Osteocyte (in vitro differentiated cells): Measurements from ENCODE around the gene LRRC59. TPM values are rescaled to one million over a fixed set of nuclear protein-coding genes. Genes with fewer than 3 reads are reported as not detected.

ENCODE experiments used
- DNase-seq: peaks from one replicate; pipeline ENCODE4 v3.0.0; 2021; ENCODE audit warnings: mixed read lengths; ENCODE audit not compliant: unreplicated experiment; ENCODE audit errors: extremely low spot score
- H3K27ac Mint-ChIP-seq: one replicate; pipeline ENCODE4 v1.8.0; 2021; ENCODE audit warnings: mild to moderate bottlenecking, mixed read lengths; ENCODE audit not compliant: unreplicated experiment
- H3K27me3 Mint-ChIP-seq: one replicate; pipeline ENCODE4 v1.8.0; 2021; ENCODE audit warnings: mixed read lengths; ENCODE audit not compliant: unreplicated experiment
- H3K36me3 Mint-ChIP-seq: one replicate; pipeline ENCODE4 v1.8.0; 2021; ENCODE audit warnings: mixed read lengths; ENCODE audit not compliant: unreplicated experiment
- H3K4me1 Mint-ChIP-seq: one replicate; pipeline ENCODE4 v1.8.0; 2021; ENCODE audit warnings: mixed read lengths; ENCODE audit not compliant: unreplicated experiment
- H3K4me3 Mint-ChIP-seq: one replicate; pipeline ENCODE4 v1.8.0; 2021; ENCODE audit warnings: mild to moderate bottlenecking, moderate library complexity, mixed read lengths; ENCODE audit not compliant: unreplicated experiment
- H3K9me3 Mint-ChIP-seq: one replicate; pipeline ENCODE4 v1.8.0; 2021; ENCODE audit warnings: mixed read lengths; ENCODE audit not compliant: unreplicated experiment
- total RNA-seq: library from RNA; stranded (reverse); gene quantifications from 2 replicates; pipeline ENCODE4 v1.2.1, GENCODE V29; 2021
- TF ChIP-seq, protein P1 (sequence below): fragments of 200-600 bp; sonication (generic); IDR thresholded peaks from 2 replicates; pipeline ENCODE4 v1.5.0; 2021; ENCODE audit warnings: antibody characterized with exemption, mild to moderate bottlenecking, moderate library complexity

The LRRC59 gene
- total RNA-seq, 1 donor from 2014 or later: 87.2 TPM

DNA sequence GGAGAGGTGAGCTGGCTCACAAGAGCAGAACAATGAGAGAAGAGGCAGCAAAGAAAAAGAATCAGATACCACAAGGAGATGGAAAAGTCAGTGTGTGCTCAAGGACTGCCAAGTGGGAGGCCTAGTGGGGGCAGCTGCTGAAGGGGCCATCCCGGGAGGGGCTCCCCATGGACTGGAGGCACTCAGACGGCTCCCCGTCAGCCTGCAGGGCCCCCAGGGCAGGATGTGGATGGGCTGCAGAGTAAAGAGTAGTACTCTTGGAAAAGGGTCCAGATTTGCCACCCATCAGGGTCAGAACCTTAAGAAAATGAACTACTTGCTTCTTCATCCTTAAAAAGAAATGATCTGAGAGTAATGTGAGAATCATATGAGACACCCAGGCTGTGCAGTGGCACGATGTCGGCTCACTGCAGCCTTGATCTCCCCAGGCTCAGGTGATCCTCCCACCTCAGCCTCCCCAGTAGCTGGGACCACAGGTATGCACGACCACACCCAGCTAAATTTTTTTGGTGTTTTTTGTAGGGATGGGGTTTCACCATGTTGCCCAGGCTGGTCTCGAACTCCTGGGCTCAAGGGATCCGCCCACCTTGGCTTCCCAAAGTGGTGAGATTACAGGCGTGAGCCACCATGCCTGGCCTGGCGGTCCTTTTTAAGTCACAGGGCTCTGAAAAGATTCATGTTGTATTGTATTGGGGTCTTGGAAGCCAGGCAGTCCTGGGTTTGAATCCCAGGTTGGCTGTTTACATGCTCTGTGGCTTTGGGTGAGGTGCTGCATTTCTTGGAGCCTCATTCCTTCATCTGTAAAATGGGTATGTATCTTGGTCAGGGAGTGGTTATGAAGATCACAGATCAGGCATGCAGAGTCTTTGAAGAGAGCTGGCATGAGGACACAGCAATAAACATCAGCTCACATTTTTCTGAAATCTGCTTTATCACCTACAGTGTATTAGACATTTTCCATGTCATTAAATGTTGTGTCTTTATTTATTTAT is 43.8 kb upstream of the LRRC59 start:
- H3K9me3 Mint-ChIP-seq: no peaks in the 10 kb centered on the region
- no peak overlapping the region for H3K27ac Mint-ChIP-seq
- H3K4me3 Mint-ChIP-seq: no peak overlapping the region
- no peaks in the 10 kb centered on the region for H3K27me3 Mint-ChIP-seq
- no peaks in the 10 kb centered on the region for H3K36me3 Mint-ChIP-seq
- TF ChIP-seq, protein P1, sequence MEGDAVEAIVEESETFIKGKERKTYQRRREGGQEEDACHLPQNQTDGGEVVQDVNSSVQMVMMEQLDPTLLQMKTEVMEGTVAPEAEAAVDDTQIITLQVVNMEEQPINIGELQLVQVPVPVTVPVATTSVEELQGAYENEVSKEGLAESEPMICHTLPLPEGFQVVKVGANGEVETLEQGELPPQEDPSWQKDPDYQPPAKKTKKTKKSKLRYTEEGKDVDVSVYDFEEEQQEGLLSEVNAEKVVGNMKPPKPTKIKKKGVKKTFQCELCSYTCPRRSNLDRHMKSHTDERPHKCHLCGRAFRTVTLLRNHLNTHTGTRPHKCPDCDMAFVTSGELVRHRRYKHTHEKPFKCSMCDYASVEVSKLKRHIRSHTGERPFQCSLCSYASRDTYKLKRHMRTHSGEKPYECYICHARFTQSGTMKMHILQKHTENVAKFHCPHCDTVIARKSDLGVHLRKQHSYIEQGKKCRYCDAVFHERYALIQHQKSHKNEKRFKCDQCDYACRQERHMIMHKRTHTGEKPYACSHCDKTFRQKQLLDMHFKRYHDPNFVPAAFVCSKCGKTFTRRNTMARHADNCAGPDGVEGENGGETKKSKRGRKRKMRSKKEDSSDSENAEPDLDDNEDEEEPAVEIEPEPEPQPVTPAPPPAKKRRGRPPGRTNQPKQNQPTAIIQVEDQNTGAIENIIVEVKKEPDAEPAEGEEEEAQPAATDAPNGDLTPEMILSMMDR: no peak
- DNase-seq: no peak
- H3K4me1 Mint-ChIP-seq: peaks cover 9% of the 10 kb centered on the region

DNA sequence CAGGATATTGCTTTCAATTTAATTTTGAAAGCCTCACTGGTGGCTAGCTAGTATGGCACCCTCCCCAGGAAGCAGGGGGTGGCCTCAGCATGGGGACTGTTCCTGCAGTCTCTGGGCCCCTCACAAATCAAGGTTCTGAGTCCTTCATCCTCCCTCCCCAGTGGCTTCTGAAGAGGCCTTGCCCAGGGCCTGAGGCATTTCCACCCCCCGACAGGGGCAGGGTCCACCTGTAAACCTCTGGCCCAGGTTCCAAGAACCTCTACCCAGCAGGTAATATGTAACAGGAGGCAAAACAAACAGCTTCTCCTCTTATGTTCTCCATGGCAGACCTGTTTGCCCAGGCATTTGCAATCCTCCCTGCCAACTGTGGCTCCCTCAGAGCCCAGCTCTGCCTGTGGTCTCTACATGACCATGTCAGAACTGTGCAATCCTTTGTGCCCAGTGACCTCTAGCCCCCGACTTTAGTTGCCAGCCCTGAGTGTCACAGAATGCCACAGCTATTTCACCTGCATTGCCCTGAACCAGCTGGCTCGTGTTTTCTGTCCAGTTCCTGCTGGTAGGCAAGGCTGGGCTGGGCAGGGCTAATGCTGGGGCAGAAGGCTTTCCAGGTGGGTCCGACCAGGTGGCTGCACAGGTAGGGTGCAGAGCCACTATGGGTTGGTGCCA is 43.0 kb upstream of the LRRC59 start:
- TF ChIP-seq, protein P1: no peak
- no peak for DNase-seq
- no peak overlapping the region for H3K4me3 Mint-ChIP-seq
- no peak overlapping the region for H3K27ac Mint-ChIP-seq
- H3K27me3 Mint-ChIP-seq: no peaks in the 10 kb centered on the region
- H3K4me1 Mint-ChIP-seq: peaks cover 9% of the 10 kb centered on the region
- no peaks in the 10 kb centered on the region for H3K9me3 Mint-ChIP-seq
- H3K36me3 Mint-ChIP-seq: no peaks in the 10 kb centered on the region

DNA sequence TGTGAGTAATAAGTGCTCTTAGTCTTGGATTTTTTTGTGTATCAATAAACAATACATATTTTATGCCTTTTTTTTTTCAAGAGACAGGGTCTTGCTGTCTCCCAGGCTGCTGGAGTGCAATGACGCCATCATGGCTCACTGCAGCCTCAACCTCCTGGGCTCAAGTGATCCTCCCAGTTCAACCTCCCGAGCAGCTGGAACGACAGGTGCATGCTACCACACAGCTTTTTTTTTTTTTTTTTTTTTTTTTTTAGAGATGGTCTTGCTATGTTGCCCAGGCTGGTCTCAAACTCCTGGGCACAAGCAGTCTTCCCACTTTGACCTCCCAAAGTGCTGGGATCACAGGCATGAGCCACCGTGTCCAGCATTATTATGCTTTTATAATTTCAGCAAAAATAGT is 41.7 kb upstream of the LRRC59 start:
- H3K27me3 Mint-ChIP-seq: no peaks in the 10 kb centered on the region
- no peaks in the 10 kb centered on the region for H3K9me3 Mint-ChIP-seq
- no peak overlapping the region for H3K4me3 Mint-ChIP-seq
- TF ChIP-seq, protein P1: no peak
- no peak for DNase-seq
- H3K4me1 Mint-ChIP-seq: peaks cover 9% of the 10 kb centered on the region
- no peaks in the 10 kb centered on the region for H3K36me3 Mint-ChIP-seq
- no peak overlapping the region for H3K27ac Mint-ChIP-seq

DNA sequence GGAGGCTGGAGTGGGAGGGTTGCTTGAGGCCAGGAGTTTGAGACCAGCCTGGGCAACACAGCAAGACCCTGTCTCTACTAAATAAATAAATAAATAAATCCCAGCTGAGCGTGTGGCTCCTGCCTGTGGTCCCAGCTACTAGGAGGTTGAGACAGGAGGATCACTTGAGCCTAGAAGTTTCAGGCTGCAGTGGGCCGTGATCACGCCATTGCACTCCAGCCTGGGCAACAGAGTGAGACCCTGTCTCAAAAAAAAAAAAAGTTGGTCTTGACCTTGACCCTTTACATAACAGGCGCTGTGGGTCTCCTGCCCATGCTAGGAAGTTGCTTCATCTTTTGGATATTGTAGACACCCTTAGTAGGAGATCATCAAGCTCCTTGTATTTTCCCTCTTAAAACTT is 40.1 kb upstream of the LRRC59 start:
- H3K27ac Mint-ChIP-seq: no peak overlapping the region
- H3K9me3 Mint-ChIP-seq: no peaks in the 10 kb centered on the region
- H3K4me1 Mint-ChIP-seq: no peaks in the 10 kb centered on the region
- DNase-seq: no peak
- no peaks in the 10 kb centered on the region for H3K27me3 Mint-ChIP-seq
- H3K4me3 Mint-ChIP-seq: no peak overlapping the region
- TF ChIP-seq, protein P1: no peak
- no peaks in the 10 kb centered on the region for H3K36me3 Mint-ChIP-seq

DNA sequence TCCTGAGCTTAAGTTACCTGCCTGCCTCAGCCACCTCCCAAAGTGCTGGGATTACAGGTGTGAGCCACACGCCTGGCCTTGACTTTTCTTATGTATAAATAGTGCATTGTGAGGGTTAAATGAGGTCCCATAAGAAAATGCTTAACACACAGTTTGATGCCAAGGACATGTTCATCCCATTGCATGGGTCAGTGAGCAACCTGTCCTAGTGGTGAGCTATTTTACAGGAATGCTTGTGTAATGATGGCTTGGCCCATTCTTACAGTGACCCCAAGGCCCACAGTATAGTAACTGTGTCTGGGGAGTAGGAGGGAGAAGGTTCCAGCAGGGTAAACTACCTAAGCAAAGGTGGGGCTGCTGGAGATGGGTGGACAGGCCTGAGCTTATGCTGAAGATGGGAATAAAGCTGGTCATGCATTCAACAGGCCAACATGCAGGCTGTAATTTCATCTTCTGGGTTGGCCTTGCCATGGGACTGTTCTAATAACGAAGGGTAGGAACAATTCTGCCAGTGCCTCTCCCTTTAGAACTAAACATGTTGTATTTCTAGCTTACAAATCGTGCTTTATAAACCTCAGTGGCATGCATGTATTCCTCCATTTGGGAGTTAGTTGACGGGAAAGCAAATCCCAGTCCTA is 34.9 kb upstream of the LRRC59 start:
- DNase-seq: no peak
- Mint-ChIP-seq H3K27ac (no peak overlapping the region), H3K9me3 (no peaks in the 10 kb centered on the region), H3K4me1 (peaks cover 12% of the 10 kb centered on the region), H3K36me3 (no peaks in the 10 kb centered on the region), H3K27me3 (no peaks in the 10 kb centered on the region), H3K4me3 (no peak overlapping the region)
- TF ChIP-seq, protein P1: no peak
